ENCODE results near the gene ACY1.

ACY1 gene

DNA sequence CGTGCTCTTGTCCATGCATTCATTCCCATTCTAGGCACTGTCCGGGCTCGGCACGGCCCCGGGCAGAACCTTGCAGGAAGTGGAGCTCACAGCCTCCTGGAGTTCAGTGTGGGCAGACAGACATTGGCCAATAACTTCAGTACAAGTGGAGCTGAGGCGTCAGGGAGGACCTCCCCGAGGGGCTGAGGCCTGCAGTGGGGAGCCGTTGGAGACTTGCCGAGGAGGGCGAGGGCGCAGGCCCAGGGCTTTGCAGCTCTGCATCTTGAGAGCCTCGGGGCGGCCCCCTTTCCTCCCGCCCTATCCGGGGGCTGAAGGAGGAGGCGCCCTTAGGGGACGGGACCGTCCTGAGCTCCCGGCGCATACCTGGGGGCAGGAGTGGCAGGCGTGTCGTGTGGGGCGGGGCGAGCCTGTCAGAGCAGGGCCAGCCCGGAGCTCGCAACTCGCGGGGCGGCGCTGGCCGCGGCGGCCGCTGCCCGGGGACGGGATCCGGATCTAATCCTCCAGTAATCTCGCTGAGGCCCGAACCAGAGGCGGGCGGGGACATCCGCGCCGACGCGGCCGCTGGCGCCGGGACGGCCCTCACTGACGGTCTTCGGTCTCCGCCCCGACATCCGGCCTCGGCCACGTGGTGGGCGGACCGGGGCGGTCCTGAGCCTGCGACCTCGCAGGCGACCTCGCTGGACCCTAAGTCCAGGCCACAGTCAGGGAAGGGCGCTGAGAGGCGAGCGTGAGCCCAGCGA, at the start of gene ACY1:
ACY1 (plus strand) TSS at position 698 of the 740 bp plus-strand sequence. CDS start 530 bp downstream, outside the sequence.
- peak; percentile 94 for DNase-seq (ENCODE audit: low read depth, low spot score)

DNA sequence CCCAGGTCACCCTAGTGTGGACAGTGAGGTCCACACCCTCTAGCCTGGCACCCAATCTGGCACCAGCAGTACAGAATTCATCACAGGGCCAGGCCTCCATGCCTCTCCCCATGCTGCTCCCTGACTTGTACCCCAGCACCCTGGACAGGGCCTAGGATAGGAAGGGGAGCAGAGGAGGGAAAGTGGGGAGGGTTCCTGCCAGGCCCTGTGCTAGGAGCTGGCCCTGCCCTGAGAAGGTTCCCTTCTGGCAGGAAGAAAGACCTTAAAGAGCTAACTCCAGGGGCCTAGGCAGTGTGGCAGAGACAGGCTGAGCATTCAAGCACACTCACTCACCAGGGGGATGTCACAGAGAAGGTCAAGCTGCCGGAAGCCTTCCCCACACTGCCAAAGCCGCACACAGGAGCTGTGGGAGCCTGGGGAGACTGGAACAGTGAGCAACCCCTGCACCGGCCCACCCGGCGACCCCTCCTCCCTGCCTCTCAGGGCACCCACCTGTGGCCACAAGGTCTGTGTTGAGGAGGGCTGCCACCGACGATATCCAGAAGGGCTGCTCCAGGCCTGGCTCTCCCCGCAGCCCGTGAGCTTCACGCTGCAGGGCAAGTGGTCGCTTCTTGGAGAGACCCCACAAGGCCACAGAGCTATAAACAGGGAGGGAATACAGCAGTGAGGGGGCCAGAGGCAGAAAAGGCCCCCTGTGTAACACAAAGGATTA, 49.0 kb upstream of the ACY1 start:
- DNase-seq (ENCODE audit: low read depth, low spot score), result no peak

DNA sequence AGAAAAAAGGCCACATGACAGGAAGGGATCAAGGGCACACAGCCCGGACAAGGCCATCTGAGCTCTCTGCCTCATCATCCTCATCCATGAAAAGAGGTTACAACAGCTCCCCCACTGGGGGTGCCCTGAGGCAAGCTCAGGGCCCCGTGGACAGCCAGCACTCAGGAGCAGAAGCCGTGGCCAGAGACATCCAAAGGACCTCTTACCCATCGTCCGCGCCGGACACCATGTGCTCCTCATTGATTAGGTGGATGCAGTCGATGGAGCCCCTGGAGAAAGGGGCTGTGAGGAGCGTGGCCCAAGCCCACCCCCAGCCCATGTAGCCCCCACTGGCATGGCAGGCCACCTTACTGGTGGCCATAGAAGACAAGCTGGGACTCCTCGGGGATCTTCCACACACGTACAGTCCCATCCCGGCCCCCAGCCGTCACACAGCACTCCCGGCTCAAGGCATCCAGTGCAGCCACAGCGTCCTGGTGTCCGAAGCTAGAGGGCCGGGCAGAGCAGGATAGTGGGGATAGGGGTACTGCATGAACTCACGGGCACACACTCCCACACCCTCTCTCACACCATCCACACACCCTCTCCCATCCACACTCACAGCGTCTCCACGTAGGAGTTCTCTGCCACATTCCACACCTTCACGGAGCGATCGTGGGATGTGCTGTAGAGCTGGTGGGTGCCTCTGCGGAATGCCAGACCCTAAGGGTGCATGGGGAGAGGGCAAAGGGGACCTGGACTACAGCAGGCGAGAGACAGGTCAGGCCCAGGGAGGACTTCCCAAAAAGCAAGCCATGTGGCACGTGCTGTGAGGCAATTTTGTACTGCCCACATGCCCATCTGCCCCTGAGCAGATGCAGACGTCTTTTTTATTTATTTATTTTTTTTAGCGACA, 48.1 kb upstream of the ACY1 start:
- DNase-seq (ENCODE audit: low read depth, low spot score), result no peak

DNA sequence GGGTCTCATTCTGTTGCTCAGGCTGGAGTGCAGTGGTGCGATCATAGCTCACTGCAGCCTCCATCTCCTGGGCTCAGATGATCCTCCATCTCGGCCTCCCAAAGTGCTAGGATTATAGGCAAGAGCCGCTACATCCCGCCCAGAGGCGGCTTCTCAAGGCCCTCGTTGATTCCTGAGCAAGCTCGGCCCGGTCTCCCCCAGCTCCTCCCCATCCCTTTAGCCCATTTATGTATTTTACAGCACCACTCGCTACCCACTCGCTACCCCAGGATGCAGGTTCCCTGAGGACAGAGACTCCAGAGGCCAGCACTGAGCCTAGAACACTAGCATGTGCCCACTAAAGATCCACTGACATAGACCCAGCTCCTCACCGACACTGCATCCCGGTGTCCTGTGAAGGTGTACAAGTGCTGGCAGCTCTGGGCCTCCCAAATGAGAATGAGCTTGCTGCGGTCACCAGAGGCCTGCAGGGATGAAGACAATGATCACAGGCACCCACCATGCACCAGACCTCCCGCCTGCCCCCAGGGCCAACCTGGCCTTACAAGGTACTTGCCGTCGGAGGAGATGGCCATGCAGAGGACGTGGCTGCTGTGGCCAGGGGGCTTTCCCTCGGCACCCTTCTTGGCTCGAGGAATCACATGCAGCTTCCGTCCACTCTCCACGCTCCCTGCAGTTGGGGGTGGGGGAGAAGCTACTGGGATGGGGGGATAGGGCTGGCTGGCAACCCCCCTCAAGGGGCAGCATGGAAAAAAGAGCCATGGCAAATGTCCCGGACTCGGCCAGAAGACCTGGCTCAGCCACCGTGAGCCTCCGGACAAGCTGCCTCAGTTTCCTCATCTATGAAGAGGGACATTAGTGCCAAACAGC, 47.2 kb upstream of the ACY1 start:
- DNase-seq (ENCODE audit: low read depth, low spot score), result no peak

DNA sequence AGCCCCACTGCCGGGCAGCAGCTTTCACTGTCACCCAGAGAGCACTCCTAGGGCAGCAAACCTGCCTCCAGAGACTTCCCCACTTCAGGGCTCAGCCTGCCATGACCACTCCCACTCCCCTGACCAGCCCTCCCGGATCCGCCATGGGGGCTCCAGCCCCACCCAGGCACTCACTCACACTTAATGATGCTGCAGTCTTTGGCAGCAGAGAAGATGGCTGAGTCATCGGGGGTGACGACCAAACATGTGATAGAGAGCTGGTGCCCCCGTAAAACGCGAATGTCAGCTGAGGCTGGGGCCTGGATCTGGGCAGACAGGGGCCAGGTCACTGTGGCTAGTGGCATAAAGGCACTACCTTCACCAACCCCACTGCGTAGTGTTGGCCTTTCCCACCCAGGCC, 46.3 kb upstream of the ACY1 start:
- DNase-seq (ENCODE audit: low read depth, low spot score), result peak; percentile 17

DNA sequence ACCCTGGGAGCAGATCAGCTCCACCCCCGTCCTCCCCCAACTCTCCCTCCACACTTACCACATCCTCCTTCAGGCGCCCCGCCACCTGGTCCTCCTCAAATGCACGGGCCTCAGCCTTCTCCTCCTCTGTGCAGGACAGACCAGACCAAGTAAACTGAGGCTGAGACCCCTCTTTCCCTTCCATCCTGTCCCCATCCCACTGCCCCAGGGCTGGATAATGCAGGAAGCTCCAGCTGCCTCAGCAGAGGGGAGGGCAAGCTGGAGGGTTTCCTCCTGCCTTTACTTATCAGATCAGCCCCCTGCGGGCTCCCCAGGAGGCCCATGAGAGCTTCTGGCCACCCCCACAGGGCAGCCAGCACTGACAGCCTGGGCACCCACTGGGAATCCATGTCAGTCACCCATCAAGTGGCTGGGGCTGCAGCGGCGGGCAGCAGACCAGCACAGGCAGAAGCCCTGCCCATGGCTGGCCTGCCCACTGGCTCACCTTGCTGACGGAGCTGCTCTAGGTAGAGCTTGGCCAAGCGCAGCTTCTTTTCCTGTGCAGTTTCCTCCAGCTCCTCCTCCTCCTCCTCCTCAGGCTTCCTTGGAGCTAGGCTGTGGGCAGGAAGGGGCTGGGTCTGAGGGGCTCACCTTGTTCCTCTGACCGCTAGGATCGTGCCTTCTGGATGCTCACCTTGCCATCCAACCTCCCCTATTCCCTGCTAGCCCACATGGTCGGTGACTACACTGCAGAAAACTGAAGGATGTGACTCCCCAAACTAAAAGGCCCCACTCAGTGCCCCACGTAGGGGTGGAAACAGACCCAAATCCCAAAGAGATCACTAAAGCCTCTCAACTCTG, 45.5 kb upstream of the ACY1 start:
- no peak for DNase-seq (ENCODE audit: low read depth, low spot score)

DNA sequence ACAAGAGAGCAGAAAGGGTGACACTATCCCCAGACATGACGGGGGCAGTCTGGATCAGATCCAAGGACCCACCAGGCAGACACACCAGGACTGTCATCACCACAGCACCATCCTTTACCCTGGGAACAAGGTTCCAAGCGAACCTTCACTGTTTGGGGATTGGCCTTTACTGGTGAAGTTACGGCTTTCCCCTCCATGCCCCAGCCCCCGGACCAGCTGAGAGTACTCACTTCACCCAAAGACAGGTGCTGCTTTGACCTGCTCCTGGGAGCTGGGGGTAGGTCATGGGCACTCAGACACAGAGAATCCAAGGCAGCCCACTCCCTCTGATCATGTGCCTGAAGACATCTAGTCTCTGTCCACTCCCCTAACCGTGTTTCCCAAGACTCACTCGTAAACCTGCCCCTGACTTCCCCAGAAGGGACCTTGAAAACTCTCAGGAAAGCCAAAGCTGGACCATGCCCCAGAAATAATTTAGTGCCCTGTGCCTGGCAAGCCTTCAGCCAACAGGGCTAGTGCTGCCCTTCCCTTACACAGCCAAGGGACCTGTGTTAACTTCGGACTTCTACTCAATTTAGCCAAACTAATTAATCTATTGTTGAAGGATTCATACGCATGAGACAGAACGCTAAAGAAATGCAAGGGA, 44.4 kb upstream of the ACY1 start:
- no peak for DNase-seq (ENCODE audit: low read depth, low spot score)

DNA sequence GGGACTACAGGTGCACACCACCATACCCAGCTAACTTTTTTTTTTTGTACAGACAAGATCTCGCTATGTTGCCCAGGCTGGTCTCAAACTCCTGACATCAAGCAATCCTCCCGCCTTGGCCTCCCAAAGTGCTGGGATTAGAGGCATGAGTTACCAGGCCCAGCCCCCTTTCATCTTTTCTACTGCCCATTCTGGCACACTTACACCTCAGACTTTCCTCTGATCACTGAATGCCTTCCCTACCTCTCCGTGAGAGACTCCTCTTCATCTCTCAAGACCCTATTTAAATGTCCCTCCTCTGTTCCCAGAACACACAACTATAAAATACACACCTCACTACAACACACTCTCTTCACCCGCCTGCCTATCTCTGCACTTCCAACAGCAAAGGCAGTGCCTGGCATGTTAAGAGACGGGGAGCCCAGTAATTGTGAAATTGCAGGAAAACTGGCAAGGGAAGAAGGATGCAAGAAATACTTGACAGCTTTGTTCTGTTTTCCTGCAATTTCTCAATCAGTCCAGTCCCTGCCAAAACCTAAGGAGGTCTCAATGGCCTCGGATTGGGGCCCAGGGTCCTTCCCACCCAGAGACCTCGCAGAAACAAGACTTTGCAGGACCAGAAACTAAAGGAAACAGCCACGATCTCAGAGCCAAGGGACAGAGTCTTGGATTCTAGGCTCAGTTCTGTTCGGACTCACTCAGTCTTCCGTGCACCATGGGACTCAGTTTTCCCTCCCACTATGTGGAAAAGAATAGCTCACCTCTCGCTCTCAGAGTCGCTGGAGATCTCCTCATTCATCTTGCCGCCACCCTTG, 42.5 kb upstream of the ACY1 start:
- DNase-seq (ENCODE audit: low read depth, low spot score), result peak; percentile 31

GRCh38 chr3:51941463-51941797, 41.9 kb upstream of the ACY1 start:
- DNase-seq (ENCODE audit: low read depth, low spot score), result no peak

GRCh38 chr3:51941798-51942602, 41.3 kb upstream of the ACY1 start, which contains the start of the genes PARP3 and RRP9:
Gene PARP3, plus strand, starts transcription at chr3:51942363. Its CDS starts 993 bp downstream, at chr3:51943356.
Gene RRP9, minus strand, starts transcription at chr3:51941904. Its CDS starts 37 bp downstream, at chr3:51941867.
- DNase-seq (ENCODE audit: low read depth, low spot score), result peak; percentile 100

GRCh38 chr3:51942603-51943450, 40.5 kb upstream of the ACY1 start:
- peak; percentile 69 for DNase-seq (ENCODE audit: low read depth, low spot score)

- DNase-seq (ENCODE audit: low read depth, low spot score), result no peak
These were observed 39.6 kb upstream of the ACY1 start for GRCh38 chr3:51943451-51944391.

GRCh38 chr3:51944451-51945021, 38.8 kb upstream of the ACY1 start:
- no peak for DNase-seq (ENCODE audit: low read depth, low spot score)

GRCh38 chr3:51945031-51945840, 38.1 kb upstream of the ACY1 start:
- no peak for DNase-seq (ENCODE audit: low read depth, low spot score)

All from astrocyte of the hippocampus (primary cell).